ENCODE results near the gene SIRPB2.

SIRPB2 gene

GRCh38 chr20:1537731-1538058 is 46.5 kb upstream of the SIRPB2 start:
- Histone ChIP-seq H4K20me1 (ENCODE audit: low read depth, low read length) (no peaks in the 10 kb centered on the region), H3K27ac (ENCODE audit: low read depth, low read length) (no peak overlapping the region), H3K36me3 (ENCODE audit: low read length) (no peaks in the 10 kb centered on the region), H3K9me3 (ENCODE audit: insufficient read depth, low read length) (0 out of 2 replicates have a peak, but pooled peaks cover 4% of the 10 kb centered on the region), H3K9ac (ENCODE audit: low read length) (no peak overlapping the region), H3K9me2 (replicated peaks; ENCODE audit: insufficient read depth, low read length) (no peaks in the 10 kb centered on the region), H2AFZ (ENCODE audit: low read depth, low read length, severe bottlenecking) (no peak overlapping the region), H3K4me3 (ENCODE audit: insufficient read depth, low read length, poor library complexity, severe bottlenecking) (no peak overlapping the region), H3F3A (ENCODE audit: insufficient read depth) (no peaks in the 10 kb centered on the region), H3K4me2 (ENCODE audit: low read depth, low read length, poor library complexity, severe bottlenecking) (no peak overlapping the region), H3K27me3 (ENCODE audit: low read length) (no peaks in the 10 kb centered on the region), H3K79me2 (ENCODE audit: insufficient read depth, low read length) (no peaks in the 10 kb centered on the region)
- TF ChIP-seq EZH2phosphoT487 (conservative IDR thresholded peaks at IDR 0.05; ENCODE audit: low read length) (no peak), CTCF (IDR thresholded peaks at IDR 0.05; ENCODE audit: insufficient read depth, low read length, poor library complexity, severe bottlenecking) (no peak)

GRCh38 chr20:1536893-1537730 is 45.9 kb upstream of the SIRPB2 start:
- Histone ChIP-seq H3K9me3 (ENCODE audit: insufficient read depth, low read length) (0 out of 2 replicates have a peak, but pooled peaks cover 4% of the 10 kb centered on the region), H4K20me1 (ENCODE audit: low read depth, low read length) (no peaks in the 10 kb centered on the region), H3F3A (ENCODE audit: insufficient read depth) (no peaks in the 10 kb centered on the region), H3K79me2 (ENCODE audit: insufficient read depth, low read length) (no peaks in the 10 kb centered on the region), H3K4me2 (ENCODE audit: low read depth, low read length, poor library complexity, severe bottlenecking) (no peak overlapping the region), H3K4me3 (ENCODE audit: insufficient read depth, low read length, poor library complexity, severe bottlenecking) (no peak overlapping the region), H3K9ac (ENCODE audit: low read length) (no peak overlapping the region), H3K9me2 (replicated peaks; ENCODE audit: insufficient read depth, low read length) (no peaks in the 10 kb centered on the region), H3K27ac (ENCODE audit: low read depth, low read length) (no peak overlapping the region), H2AFZ (ENCODE audit: low read depth, low read length, severe bottlenecking) (no peak overlapping the region), H3K27me3 (ENCODE audit: low read length) (no peaks in the 10 kb centered on the region), H3K36me3 (ENCODE audit: low read length) (no peaks in the 10 kb centered on the region)
- no peak for TF ChIP-seq CTCF (IDR thresholded peaks at IDR 0.05; ENCODE audit: insufficient read depth, low read length, poor library complexity, severe bottlenecking)

- Histone ChIP-seq H2AFZ (ENCODE audit: low read depth, low read length, severe bottlenecking) (no peak overlapping the region), H3K79me2 (ENCODE audit: insufficient read depth, low read length) (no peaks in the 10 kb centered on the region), H3K27ac (ENCODE audit: low read depth, low read length) (no peak overlapping the region), H3K36me3 (ENCODE audit: low read length) (no peaks in the 10 kb centered on the region), H3K9me2 (replicated peaks; ENCODE audit: insufficient read depth, low read length) (no peaks in the 10 kb centered on the region), H3K4me2 (ENCODE audit: low read depth, low read length, poor library complexity, severe bottlenecking) (no peak overlapping the region), H3K9ac (ENCODE audit: low read length) (no peak overlapping the region), H3F3A (ENCODE audit: insufficient read depth) (no peaks in the 10 kb centered on the region), H3K27me3 (ENCODE audit: low read length) (no peaks in the 10 kb centered on the region), H3K9me3 (ENCODE audit: insufficient read depth, low read length) (0 out of 2 replicates have a peak, but pooled peaks cover 4% of the 10 kb centered on the region), H3K4me3 (ENCODE audit: insufficient read depth, low read length, poor library complexity, severe bottlenecking) (no peak overlapping the region), H4K20me1 (ENCODE audit: low read depth, low read length) (no peaks in the 10 kb centered on the region)
- no peak for TF ChIP-seq CTCF (IDR thresholded peaks at IDR 0.05; ENCODE audit: insufficient read depth, low read length, poor library complexity, severe bottlenecking)
- no peak for TF ChIP-seq EZH2phosphoT487 (conservative IDR thresholded peaks at IDR 0.05; ENCODE audit: low read length)
Observed at GRCh38 chr20:1535420-1536175, 44.4 kb upstream of the SIRPB2 start.
